ENCODE measurements around the gene SLC37A3. TPM values are rescaled to one million over a fixed set of nuclear protein-coding genes. Genes with fewer than 3 reads are reported as not detected.
A peak's percentile ranks its signal among the peaks of the same experiment; 100 is the strongest.

The SLC37A3 gene, protein sequence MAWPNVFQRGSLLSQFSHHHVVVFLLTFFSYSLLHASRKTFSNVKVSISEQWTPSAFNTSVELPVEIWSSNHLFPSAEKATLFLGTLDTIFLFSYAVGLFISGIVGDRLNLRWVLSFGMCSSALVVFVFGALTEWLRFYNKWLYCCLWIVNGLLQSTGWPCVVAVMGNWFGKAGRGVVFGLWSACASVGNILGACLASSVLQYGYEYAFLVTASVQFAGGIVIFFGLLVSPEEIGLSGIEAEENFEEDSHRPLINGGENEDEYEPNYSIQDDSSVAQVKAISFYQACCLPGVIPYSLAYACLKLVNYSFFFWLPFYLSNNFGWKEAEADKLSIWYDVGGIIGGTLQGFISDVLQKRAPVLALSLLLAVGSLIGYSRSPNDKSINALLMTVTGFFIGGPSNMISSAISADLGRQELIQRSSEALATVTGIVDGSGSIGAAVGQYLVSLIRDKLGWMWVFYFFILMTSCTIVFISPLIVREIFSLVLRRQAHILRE
- polyA plus RNA-seq (2012; ENCODE audit: missing spikeins) = 7.5 TPM

DNA sequence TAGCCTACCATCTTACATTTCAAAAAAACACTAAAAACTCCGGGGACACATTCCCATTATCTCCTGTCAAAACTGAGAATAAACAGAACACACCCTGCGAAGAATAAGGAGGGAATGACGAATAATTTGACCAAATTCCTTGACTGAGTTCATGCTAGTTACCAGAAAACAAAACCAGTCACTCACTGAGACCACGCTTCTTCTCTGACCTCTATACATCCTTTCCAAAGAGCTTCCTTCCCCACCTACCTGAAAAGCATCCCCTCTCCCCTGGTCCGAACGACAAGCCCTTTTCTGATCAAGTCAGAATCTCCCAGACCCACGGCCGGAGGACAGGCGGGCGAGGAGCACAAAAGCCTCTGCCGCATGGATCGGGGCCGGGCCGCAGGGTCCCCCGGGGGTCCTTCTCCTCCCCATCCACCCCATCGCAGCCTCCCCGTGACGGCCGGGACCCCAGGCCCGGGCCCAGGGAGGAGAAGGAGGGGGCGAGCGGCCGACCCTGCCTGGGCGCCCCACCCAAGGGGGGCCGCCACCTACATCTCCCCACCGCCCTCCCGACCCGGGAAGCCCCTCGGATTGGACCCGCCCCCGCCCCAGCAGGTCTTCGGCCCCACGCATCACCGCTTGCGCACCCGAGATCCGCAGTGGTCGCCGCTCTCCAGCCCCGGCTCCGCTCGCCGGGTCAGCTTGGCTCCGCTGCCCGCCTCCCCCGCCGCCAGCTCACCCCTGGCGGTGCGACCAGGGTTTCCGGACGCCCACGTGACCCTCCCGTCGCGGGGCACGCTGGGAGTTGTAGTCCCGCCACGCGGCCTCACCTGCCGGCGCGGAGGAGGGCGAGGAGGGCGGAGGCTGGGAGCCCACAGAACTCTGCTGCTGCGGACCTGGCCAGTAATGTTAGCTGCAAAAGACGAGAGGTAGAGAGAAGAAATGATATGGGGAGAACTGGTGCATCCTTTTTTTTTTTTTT is at the start of gene SLC37A3:
SLC37A3 (minus strand) TSS at position 747 of the 967 bp plus-strand sequence. CDS start 16,004 bp downstream, outside the sequence.
- DNase-seq (ENCODE audit: insufficient read length) (peak; percentile 97), FAIRE-seq (peak; percentile 95)
- no peak for TF ChIP-seq TAF1 (IDR thresholded peaks at IDR 0.05; ENCODE audit: borderline replicate concordance, low read depth, low read length)
- peak; percentile 50; the same call in 1 of the 2 replicates for TF ChIP-seq POLR2A (IDR thresholded peaks at IDR 0.05; ENCODE audit: low read depth, low read length)

DNA sequence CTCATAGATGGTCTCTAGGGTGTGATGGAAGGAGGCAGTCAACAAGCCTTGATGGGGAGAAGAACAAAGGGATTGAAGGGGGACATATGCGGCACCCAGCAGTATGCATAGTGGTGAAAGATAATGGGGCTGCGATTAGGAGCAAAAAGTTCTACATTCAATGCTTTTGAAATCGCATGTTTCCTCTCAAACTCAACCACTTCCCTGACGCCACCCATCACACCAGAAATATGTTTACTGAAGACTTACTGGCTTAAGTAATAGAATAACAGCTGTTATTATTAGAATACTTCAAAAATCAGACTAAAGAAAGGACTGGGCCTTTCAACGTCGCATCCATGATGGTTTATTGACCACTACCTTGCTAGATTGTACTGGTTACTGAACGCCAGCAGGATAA is 49.5 kb upstream of the SLC37A3 start:
- DNase-seq (ENCODE audit: insufficient read length) (no peak), FAIRE-seq (no peak)
- TF ChIP-seq TAF1 (IDR thresholded peaks at IDR 0.05; ENCODE audit: borderline replicate concordance, low read depth, low read length) = no peak
- no peak for TF ChIP-seq POLR2A (IDR thresholded peaks at IDR 0.05; ENCODE audit: low read depth, low read length)
- TF ChIP-seq POLR2AphosphoS5 (IDR thresholded peaks at IDR 0.05; ENCODE audit: low read depth, low read length) = no peak

DNA sequence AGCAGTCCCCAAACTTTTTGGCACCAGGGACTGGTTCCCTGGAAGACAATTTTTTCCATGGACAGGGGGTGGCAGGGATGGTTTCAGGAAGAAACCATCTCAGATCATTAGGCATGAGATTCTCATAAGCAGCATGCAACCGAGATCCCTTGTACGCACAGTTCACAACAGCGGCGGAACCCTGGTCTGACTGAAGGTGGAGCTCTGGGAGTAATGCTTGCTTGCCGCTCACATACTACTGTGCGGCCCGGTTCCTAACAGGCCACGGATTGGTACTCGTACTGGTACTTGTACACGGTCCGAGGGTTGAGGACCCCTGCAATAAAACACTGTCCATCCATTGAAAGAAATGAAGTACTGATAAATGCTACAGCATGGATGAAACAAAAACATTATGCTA is 48.1 kb upstream of the SLC37A3 start:
- TF ChIP-seq POLR2A (IDR thresholded peaks at IDR 0.05; ENCODE audit: low read depth, low read length) (no peak), TAF1 (IDR thresholded peaks at IDR 0.05; ENCODE audit: borderline replicate concordance, low read depth, low read length) (no peak), POLR2AphosphoS5 (IDR thresholded peaks at IDR 0.05; ENCODE audit: low read depth, low read length) (no peak)
- no peak for FAIRE-seq

DNA sequence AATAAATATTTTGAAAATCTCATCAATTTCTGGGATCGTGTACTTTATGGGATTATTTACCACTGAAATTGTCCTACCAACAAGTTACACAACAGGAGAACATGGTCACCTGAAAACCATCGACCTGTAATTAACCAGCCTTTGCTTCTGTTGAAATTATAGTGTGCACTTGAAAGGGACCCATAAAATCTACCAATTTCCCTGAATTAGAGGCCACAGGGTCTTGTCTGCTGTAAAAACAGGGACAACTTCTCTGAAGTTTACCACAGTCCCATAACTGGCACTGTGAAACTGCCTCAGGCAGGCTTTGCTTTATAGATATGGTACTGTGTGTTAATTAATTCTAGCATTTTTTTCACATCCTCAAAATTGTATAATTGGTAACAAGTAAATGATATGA is 43.2 kb upstream of the SLC37A3 start:
- DNase-seq (ENCODE audit: insufficient read length) = no peak
- TF ChIP-seq POLR2A (IDR thresholded peaks at IDR 0.05; ENCODE audit: low read depth, low read length) (no peak), TAF1 (IDR thresholded peaks at IDR 0.05; ENCODE audit: borderline replicate concordance, low read depth, low read length) (no peak), POLR2AphosphoS5 (IDR thresholded peaks at IDR 0.05; ENCODE audit: low read depth, low read length) (no peak)
- FAIRE-seq = no peak

More for the DNA sequence above, 48.1 kb upstream of the SLC37A3 start:
- no peak for DNase-seq (ENCODE audit: insufficient read length)

DNA sequence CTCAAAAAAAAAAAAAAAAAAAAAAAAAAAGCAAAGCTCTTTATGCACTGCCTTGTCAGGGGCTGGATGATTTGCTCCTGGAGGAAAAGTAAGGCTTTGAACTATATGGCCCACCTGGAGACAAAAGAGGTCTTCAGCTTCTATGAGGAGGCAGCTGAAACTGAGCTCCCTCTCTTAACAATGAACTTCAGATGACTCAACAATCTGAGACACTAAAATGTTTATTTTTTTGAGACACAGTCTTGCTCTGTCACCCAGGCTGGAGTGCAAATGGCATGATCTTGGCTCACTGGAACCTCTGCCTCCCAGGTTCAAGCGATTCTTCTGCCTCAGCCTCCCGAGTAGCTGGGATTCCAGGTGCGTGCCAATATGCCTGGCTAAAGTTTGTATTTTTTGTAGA is 42.3 kb upstream of the SLC37A3 start:
- TF ChIP-seq POLR2A (IDR thresholded peaks at IDR 0.05; ENCODE audit: low read depth, low read length) (no peak), TAF1 (IDR thresholded peaks at IDR 0.05; ENCODE audit: borderline replicate concordance, low read depth, low read length) (no peak), POLR2AphosphoS5 (IDR thresholded peaks at IDR 0.05; ENCODE audit: low read depth, low read length) (no peak)
- FAIRE-seq (no peak), DNase-seq (ENCODE audit: insufficient read length) (no peak)

DNA sequence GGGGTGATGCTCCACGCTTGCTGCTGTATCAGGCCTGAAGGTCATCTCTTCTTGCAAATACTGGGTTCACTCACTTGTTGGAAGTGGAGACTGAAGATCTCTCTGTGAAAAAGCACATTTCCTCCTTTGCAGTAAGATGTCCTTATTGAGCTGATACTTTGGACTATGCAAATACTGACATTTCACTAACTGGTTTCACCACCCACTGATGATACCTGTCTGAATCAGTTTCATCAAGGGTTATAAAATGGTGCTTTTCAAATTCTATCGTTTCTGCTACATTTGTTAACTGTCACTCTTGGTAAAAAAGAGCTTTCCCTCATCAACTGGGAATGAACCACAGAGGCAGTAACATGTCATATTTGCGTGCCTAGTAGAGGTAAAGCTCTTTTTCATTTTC is 41.0 kb upstream of the SLC37A3 start:
- FAIRE-seq (no peak), DNase-seq (ENCODE audit: insufficient read length) (no peak)
- TF ChIP-seq POLR2A (IDR thresholded peaks at IDR 0.05; ENCODE audit: low read depth, low read length) (no peak), TAF1 (IDR thresholded peaks at IDR 0.05; ENCODE audit: borderline replicate concordance, low read depth, low read length) (no peak)

DNA sequence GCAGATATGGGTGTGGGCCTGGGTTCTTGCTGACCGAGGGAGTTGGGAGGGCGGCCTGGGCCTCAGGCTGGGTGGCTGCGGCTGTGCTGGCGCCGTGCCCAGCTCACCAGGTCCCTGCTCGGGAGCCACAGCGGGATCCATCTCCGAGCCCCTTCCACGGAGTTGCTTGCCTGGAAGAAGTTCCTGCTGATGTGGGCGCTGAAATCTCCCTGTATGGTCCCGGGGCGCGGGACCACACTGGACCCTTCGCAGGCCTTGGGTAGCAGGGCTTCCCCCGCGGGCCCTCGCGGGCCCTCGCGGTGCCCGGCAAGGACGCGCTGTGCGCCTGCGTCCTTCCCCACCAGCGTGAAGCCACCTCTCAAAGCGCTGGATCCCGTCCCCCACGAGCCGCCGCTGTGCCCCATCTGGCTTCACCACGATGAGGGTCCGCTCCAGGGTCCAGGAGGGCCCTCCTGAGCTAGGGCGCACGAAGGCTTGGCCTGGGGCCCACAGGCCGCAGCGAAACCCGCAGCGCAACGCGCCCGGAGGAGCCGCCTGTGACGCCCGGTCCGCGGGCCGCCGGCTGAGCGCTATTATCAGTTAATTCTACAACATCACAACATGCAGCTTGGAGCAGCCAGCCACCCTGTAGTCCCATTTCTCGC is 37.0 kb upstream of the SLC37A3 start:
- DNase-seq (ENCODE audit: insufficient read length) (no peak), FAIRE-seq (no peak)
- TF ChIP-seq POLR2AphosphoS5 (IDR thresholded peaks at IDR 0.05; ENCODE audit: low read depth, low read length) (no peak), TAF1 (IDR thresholded peaks at IDR 0.05; ENCODE audit: borderline replicate concordance, low read depth, low read length) (no peak), POLR2A (IDR thresholded peaks at IDR 0.05; ENCODE audit: low read depth, low read length) (no peak)

DNA sequence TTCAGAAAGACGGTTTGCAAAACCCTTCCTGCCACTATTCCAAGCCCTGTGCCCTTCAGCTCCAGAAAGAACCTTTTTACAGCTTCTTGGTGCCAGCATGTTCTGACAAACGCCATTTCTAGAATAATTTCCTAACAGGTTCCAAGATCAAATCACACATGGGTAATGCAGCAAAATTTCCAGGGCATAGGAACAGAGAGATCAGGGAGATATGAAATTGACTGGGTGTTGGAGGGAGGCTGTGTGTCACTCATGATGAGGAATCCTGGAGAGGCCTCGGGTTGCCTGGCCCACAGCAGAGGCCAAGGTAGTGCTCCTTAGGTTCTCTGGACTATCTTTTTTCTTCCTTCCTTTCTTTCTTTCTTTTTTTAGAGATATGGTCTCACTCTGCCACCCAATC is 35.1 kb upstream of the SLC37A3 start:
- DNase-seq (ENCODE audit: insufficient read length) (no peak), FAIRE-seq (no peak)
- TF ChIP-seq POLR2AphosphoS5 (IDR thresholded peaks at IDR 0.05; ENCODE audit: low read depth, low read length) (no peak), TAF1 (IDR thresholded peaks at IDR 0.05; ENCODE audit: borderline replicate concordance, low read depth, low read length) (no peak), POLR2A (IDR thresholded peaks at IDR 0.05; ENCODE audit: low read depth, low read length) (no peak)

DNA sequence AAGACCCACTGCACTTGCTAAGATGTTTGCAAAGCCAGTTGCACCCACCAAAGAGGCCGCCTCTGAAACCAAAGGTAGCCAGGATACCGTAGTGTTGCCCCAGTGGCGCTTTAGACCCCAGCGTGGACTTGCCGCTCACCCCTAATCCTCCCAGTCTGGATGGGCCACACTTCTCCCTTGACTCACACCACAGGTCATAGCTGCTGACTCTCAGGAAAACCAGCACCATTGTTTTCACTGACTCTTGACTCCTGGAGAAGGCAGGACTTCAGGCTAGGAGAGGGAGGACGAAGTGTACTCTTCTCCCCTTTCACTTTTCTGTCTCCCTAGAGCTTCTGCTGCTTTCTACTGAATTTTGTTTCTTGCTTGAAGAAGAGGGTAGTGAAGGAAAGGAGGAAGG is 27.8 kb upstream of the SLC37A3 start:
- no peak for FAIRE-seq
- no peak for DNase-seq (ENCODE audit: insufficient read length)
- TF ChIP-seq POLR2A (IDR thresholded peaks at IDR 0.05; ENCODE audit: low read depth, low read length) = no peak
- no peak for TF ChIP-seq POLR2AphosphoS5 (IDR thresholded peaks at IDR 0.05; ENCODE audit: low read depth, low read length)
- TF ChIP-seq TAF1 (IDR thresholded peaks at IDR 0.05; ENCODE audit: borderline replicate concordance, low read depth, low read length) = no peak

DNA sequence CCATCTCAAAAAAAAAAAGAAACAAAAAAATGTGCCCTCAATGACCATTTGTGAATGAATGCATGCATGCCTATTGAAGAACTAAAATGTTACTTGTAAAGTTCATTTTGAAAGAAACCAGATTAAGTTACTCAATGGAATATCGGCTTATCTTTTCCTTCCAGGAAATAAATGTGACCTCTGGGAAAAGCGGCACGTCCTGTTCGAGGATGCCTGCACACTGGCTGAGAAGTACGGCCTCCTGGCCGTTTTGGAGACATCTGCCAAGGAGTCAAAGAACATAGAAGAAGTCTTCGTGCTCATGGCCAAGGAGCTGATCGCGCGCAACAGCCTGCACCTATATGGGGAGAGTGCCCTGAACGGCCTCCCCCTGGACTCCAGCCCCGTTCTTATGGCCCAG is 27.4 kb upstream of the SLC37A3 start:
- DNase-seq (ENCODE audit: insufficient read length) (no peak), FAIRE-seq (no peak)
- TF ChIP-seq POLR2AphosphoS5 (IDR thresholded peaks at IDR 0.05; ENCODE audit: low read depth, low read length) = no peak
- no peak for TF ChIP-seq POLR2A (IDR thresholded peaks at IDR 0.05; ENCODE audit: low read depth, low read length)
- no peak for TF ChIP-seq TAF1 (IDR thresholded peaks at IDR 0.05; ENCODE audit: borderline replicate concordance, low read depth, low read length)

DNA sequence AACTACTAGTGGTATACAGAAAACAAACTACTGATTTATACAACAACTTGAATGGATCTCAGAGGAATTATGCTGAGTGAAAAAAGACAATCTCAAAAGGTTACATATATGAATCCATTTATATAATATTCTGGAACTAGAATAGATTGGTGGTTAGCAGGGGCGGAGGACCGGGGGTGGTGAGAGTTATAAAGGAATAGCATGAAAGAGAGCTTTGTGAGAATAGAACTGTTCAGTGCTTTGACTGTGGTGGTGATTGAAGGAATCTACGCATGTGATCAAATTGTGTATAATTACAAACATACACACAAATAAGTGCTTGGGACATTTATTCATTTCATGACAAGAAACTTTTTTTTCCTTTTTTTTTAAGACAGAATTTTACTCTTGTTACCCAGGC is 25.2 kb upstream of the SLC37A3 start:
- DNase-seq (ENCODE audit: insufficient read length) = no peak
- TF ChIP-seq TAF1 (IDR thresholded peaks at IDR 0.05; ENCODE audit: borderline replicate concordance, low read depth, low read length) (no peak), POLR2AphosphoS5 (IDR thresholded peaks at IDR 0.05; ENCODE audit: low read depth, low read length) (no peak), POLR2A (IDR thresholded peaks at IDR 0.05; ENCODE audit: low read depth, low read length) (no peak)
- FAIRE-seq = no peak

Measured in GM12892 (cell line).